Stimulated activated CD8-positive, alpha-beta memory T cell treated with anti-CD3 and anti-CD28 coated beads, Interleukin-7, amount 100 ng/mL, for 4 hours (primary cell): ENCODE data around the gene CCM2L.

Experiments
- DNase-seq, 2 donors: peaks; one replicate each; pipeline ENCODE4 v3.0.0-alpha.2; 2020; ENCODE audit warnings: low read depth in 2 of 2

CCM2L gene

GRCh38 chr20:31992086-31992485 is 18.2 kb upstream of the CCM2L start:
- DNase-seq: no peak

- DNase-seq: no peak
Measured at GRCh38 chr20:31996996-31997395, 13.2 kb upstream of the CCM2L start.

GRCh38 chr20:31998246-31998645 is 12.0 kb upstream of the CCM2L start:
- no peak for DNase-seq

GRCh38 chr20:32003325-32003724 is 6.9 kb upstream of the CCM2L start:
- DNase-seq: no peak

GRCh38 chr20:32004963-32005362 is 5.3 kb upstream of the CCM2L start:
- no peak for DNase-seq

- no peak for DNase-seq
Measured at GRCh38 chr20:32006053-32006452, 4.2 kb upstream of the CCM2L start.

GRCh38 chr20:32006841-32007786 is 3.1 kb upstream of the CCM2L start:
- DNase-seq: no peak

GRCh38 chr20:32007787-32008616 is 2.2 kb upstream of the CCM2L start:
- DNase-seq: no peak

GRCh38 chr20:32009564-32009963 is 674 bp upstream of the CCM2L start:
- no peak for DNase-seq

- DNase-seq: no peak
Measured at GRCh38 chr20:32010666-32011065, 428 bp downstream of the CCM2L start.

GRCh38 chr20:32012159-32012688 is 2.0 kb downstream of the CCM2L start:
- no peak for DNase-seq

- DNase-seq: no peak
Measured at GRCh38 chr20:32013326-32013725, 3.1 kb downstream of the CCM2L start.

- no peak for DNase-seq
Measured at GRCh38 chr20:32017711-32018251, 7.5 kb downstream of the CCM2L start.

GRCh38 chr20:32018269-32019155 is 8.3 kb downstream of the CCM2L start:
- DNase-seq: peak; percentile 19 to 29

GRCh38 chr20:32019156-32019510 is 8.9 kb downstream of the CCM2L start:
- DNase-seq: no peak

- no peak for DNase-seq
Measured at GRCh38 chr20:32019563-32020463, 9.6 kb downstream of the CCM2L start.

GRCh38 chr20:32021091-32021490 is 10.9 kb downstream of the CCM2L start:
- no peak for DNase-seq

- DNase-seq: no peak
Measured at GRCh38 chr20:32024683-32025295, 14.6 kb downstream of the CCM2L start.

GRCh38 chr20:32027643-32028042 is 17.4 kb downstream of the CCM2L start:
- DNase-seq: no peak
